Measurements from ENCODE around the gene SUOX. TPM values are rescaled to one million over a fixed set of nuclear protein-coding genes. Genes with fewer than 3 reads are reported as not detected.

The SUOX gene
- total RNA-seq, 1 experiment from 2014 or later, result 18.0 TPM

GRCh38 chr12:55966408-55967281 lies 30.4 kb upstream of the SUOX start, which contains the start of gene CDK2:
Gene CDK2 (plus strand): TSS chr12:55966830. CDS start chr12:55967009, 179 bp downstream.
- 0 out of 2 replicates have a peak, but pooled peaks cover 2% of the 10 kb centered on the region for H3K36me3 ChIP-seq (ENCODE audit: low read depth, low read length)
- TF ChIP-seq EZH2 (IDR thresholded peaks at IDR 0.05; ENCODE audit: low read length, unreplicated experiment) (no peak), EZH2phosphoT487 (IDR thresholded peaks at IDR 0.05; ENCODE audit: borderline replicate concordance, low read length) (no peak)
- TF ChIP-seq, protein P1, sequence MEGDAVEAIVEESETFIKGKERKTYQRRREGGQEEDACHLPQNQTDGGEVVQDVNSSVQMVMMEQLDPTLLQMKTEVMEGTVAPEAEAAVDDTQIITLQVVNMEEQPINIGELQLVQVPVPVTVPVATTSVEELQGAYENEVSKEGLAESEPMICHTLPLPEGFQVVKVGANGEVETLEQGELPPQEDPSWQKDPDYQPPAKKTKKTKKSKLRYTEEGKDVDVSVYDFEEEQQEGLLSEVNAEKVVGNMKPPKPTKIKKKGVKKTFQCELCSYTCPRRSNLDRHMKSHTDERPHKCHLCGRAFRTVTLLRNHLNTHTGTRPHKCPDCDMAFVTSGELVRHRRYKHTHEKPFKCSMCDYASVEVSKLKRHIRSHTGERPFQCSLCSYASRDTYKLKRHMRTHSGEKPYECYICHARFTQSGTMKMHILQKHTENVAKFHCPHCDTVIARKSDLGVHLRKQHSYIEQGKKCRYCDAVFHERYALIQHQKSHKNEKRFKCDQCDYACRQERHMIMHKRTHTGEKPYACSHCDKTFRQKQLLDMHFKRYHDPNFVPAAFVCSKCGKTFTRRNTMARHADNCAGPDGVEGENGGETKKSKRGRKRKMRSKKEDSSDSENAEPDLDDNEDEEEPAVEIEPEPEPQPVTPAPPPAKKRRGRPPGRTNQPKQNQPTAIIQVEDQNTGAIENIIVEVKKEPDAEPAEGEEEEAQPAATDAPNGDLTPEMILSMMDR (conservative IDR thresholded peaks at IDR 0.05; ENCODE audit: low read depth, low read length), result no peak
- no peaks in the 10 kb centered on the region for H3K27me3 ChIP-seq (ENCODE audit: low read length)
- TSS peak; percentile 73 for BruUV-seq (replicated peaks)
- no peaks in the 10 kb centered on the region for H3K9me3 ChIP-seq (ENCODE audit: low read length)
- no peaks in the 10 kb centered on the region for H4K20me1 ChIP-seq (ENCODE audit: low read length)
- peak within 1 kb of the TSS; percentile 80 for H3K4me3 ChIP-seq (ENCODE audit: low read length)
- H3K4me2 ChIP-seq (ENCODE audit: low read length), result peak within 1 kb of the TSS; percentile 89
- H3K79me2 ChIP-seq (ENCODE audit: low read length), result peaks cover 25% of the 10 kb centered on the region
- ATAC-seq (peak; percentile 96), DNase-seq (peak; percentile 86)
- intact Hi-C loops (cut with micrococcal nuclease), result no loop called here
- peaks cover 24% of the 10 kb centered on the region for H3K4me1 ChIP-seq (ENCODE audit: insufficient read depth, low read length)
- peak within 1 kb of the TSS; percentile 87 for H3K9ac ChIP-seq (ENCODE audit: low read length)
- H3K9me2 ChIP-seq (replicated peaks; ENCODE audit: low read length), result no peaks in the 10 kb centered on the region
- ChIA-PET POLR2A (ENCODE audit: unreplicated experiment) (no interaction called here), CTCF (interaction anchor here (0.7 to 1.2 kb wide), 2 partner anchors 63 to 228 kb away, joined by 12 to 14 read pairs; no protein-coding TSS in a partner anchor)
- H3F3A ChIP-seq (ENCODE audit: low read length, unreplicated experiment), result no peaks in the 10 kb centered on the region
- peak within 1 kb of the TSS; percentile 90 for H2AFZ ChIP-seq (ENCODE audit: low read length)
- no peak within 1 kb of the TSS; the same call in 1 of the 2 replicates for H3K27ac ChIP-seq (ENCODE audit: low read length)

GRCh38 chr12:55969356-55969755 lies 27.7 kb upstream of the SUOX start:
- Histone ChIP-seq H3K79me2 (ENCODE audit: low read length) (peaks cover 30% of the 10 kb centered on the region), H3K4me3 (ENCODE audit: low read length) (no peak overlapping the region), H3K4me2 (ENCODE audit: low read length) (no peak overlapping the region), H3K9ac (ENCODE audit: low read length) (no peak overlapping the region), H3K36me3 (ENCODE audit: low read depth, low read length) (0 out of 2 replicates have a peak, but pooled peaks cover 2% of the 10 kb centered on the region), H4K20me1 (ENCODE audit: low read length) (no peaks in the 10 kb centered on the region), H3K4me1 (ENCODE audit: insufficient read depth, low read length) (peaks cover 37% of the 10 kb centered on the region), H3K9me2 (replicated peaks; ENCODE audit: low read length) (no peaks in the 10 kb centered on the region), H3F3A (ENCODE audit: low read length, unreplicated experiment) (peaks cover 5% of the 10 kb centered on the region), H3K9me3 (ENCODE audit: low read length) (no peaks in the 10 kb centered on the region), H3K27ac (ENCODE audit: low read length) (no peak overlapping the region), H2AFZ (ENCODE audit: low read length) (no peak overlapping the region), H3K27me3 (ENCODE audit: low read length) (no peaks in the 10 kb centered on the region)
- no peak for DNase-seq
- TF ChIP-seq, protein P1 (conservative IDR thresholded peaks at IDR 0.05; ENCODE audit: low read depth, low read length), result no peak
- ChIA-PET POLR2A (ENCODE audit: unreplicated experiment) (no interaction called here), CTCF (no interaction called here)
- BruUV-seq (replicated peaks), result no TSS peak
- intact Hi-C loops (cut with micrococcal nuclease), result no loop called here
- no peak for ATAC-seq

- ChIA-PET POLR2A (ENCODE audit: unreplicated experiment) (interaction anchor here (0.6 kb wide), 1 partner anchor 195 kb away, joined by 3 read pairs; no protein-coding TSS in a partner anchor), CTCF (no interaction called here)
- H3K4me3 ChIP-seq (ENCODE audit: low read length), result no peak overlapping the region
- 0 out of 2 replicates have a peak, but pooled peaks cover 2% of the 10 kb centered on the region for H3K36me3 ChIP-seq (ENCODE audit: low read depth, low read length)
- intact Hi-C loops (cut with micrococcal nuclease), result no loop called here
- H3K9me2 ChIP-seq (replicated peaks; ENCODE audit: low read length), result no peaks in the 10 kb centered on the region
- peaks cover 43% of the 10 kb centered on the region for H3K4me1 ChIP-seq (ENCODE audit: insufficient read depth, low read length)
- no peaks in the 10 kb centered on the region for H3K9me3 ChIP-seq (ENCODE audit: low read length)
- no peaks in the 10 kb centered on the region for H4K20me1 ChIP-seq (ENCODE audit: low read length)
- DNase-seq (no peak), ATAC-seq (no peak)
- no peak overlapping the region for H3K4me2 ChIP-seq (ENCODE audit: low read length)
- peaks cover 43% of the 10 kb centered on the region for H3K79me2 ChIP-seq (ENCODE audit: low read length)
- H3K27ac ChIP-seq (ENCODE audit: low read length), result no peak overlapping the region
- H3K27me3 ChIP-seq (ENCODE audit: low read length), result no peaks in the 10 kb centered on the region
- H3K9ac ChIP-seq (ENCODE audit: low read length), result no peak overlapping the region
- BruUV-seq (replicated peaks), result no TSS peak
- H2AFZ ChIP-seq (ENCODE audit: low read length), result no peak overlapping the region
- H3F3A ChIP-seq (ENCODE audit: low read length, unreplicated experiment), result peaks cover 5% of the 10 kb centered on the region
- TF ChIP-seq EZH2phosphoT487 (IDR thresholded peaks at IDR 0.05; ENCODE audit: borderline replicate concordance, low read length) (no peak), EZH2 (IDR thresholded peaks at IDR 0.05; ENCODE audit: low read length, unreplicated experiment) (no peak)
- TF ChIP-seq, protein P1 (conservative IDR thresholded peaks at IDR 0.05; ENCODE audit: low read depth, low read length), result no peak
These were observed 26.3 kb upstream of the SUOX start for GRCh38 chr12:55970775-55971174.
